Right renal cortex interstitium (tissue), 3 donors: ENCODE measurements around the gene FMNL2. TPM values are rescaled to one million over a fixed set of nuclear protein-coding genes. Genes with fewer than 3 reads are reported as not detected.
"Not testable (repeated sequence)": the region's sequence is repeated elsewhere in the genome, so short reads cannot be mapped to it uniquely, and the experiment has no call there.

Experiments used
- DNase-seq, 3 donors: peaks; one replicate each; pipeline ENCODE4 v3.0.0-alpha.2; 2013; ENCODE audit warnings: low read depth in 3 of 3, low spot score in 2 of 3
- polyA plus RNA-seq, 3 donors: library from polyadenylated mRNA; unstranded; fragments of 120-200 nt; gene quantifications; one replicate each; pipeline ENCODE4 v1.2.1, GENCODE V29; 2013; ENCODE audit not compliant: insufficient read length in 3 of 3

Gene FMNL2
- polyA plus RNA-seq = 100 to 1,000 TPM in 1 of 3 donors, 10 to 100 TPM in 2; 83.8 to 107 (median 98.2) TPM

GRCh38 chr2:152335016-152335725 lies at the start of gene FMNL2:
TSS of gene FMNL2 (plus strand) at chr2:152335174.
- DNase-seq = peak; percentile 63 to 74 (median 70)

- DNase-seq = no peak
These were observed 42.0 kb upstream of the FMNL2 start for GRCh38 chr2:152292991-152293390.

- no peak for DNase-seq
These were observed 37.3 kb upstream of the FMNL2 start for GRCh38 chr2:152297715-152298114.

- no peak for DNase-seq
These were observed 36.2 kb upstream of the FMNL2 start for GRCh38 chr2:152298754-152299153.

GRCh38 chr2:152301131-152301530 lies 33.8 kb upstream of the FMNL2 start:
- DNase-seq = no peak

GRCh38 chr2:152303951-152304350 lies 31.0 kb upstream of the FMNL2 start:
- no peak for DNase-seq

- DNase-seq = no peak
These were observed 30.1 kb upstream of the FMNL2 start for GRCh38 chr2:152304836-152305235.

- DNase-seq = no peak
These were observed 27.1 kb upstream of the FMNL2 start for GRCh38 chr2:152307863-152308262.

- DNase-seq = no peak
These were observed 25.4 kb upstream of the FMNL2 start for GRCh38 chr2:152309352-152310214.

GRCh38 chr2:152319822-152320570 lies 15.0 kb upstream of the FMNL2 start:
- no peak for DNase-seq

- DNase-seq = no peak
These were observed 14.2 kb upstream of the FMNL2 start for GRCh38 chr2:152320814-152321213.

- DNase-seq = no peak
These were observed 12.8 kb upstream of the FMNL2 start for GRCh38 chr2:152322222-152322621.

GRCh38 chr2:152325126-152325525 lies 9.8 kb upstream of the FMNL2 start:
- DNase-seq = not testable (repeated sequence)

GRCh38 chr2:152326710-152327109 lies 8.3 kb upstream of the FMNL2 start:
- DNase-seq = no peak

GRCh38 chr2:152328013-152328412 lies 7.0 kb upstream of the FMNL2 start:
- no peak for DNase-seq

GRCh38 chr2:152330235-152330866 lies 4.6 kb upstream of the FMNL2 start:
- DNase-seq = no peak

- DNase-seq = no peak
These were observed 316 bp upstream of the FMNL2 start for GRCh38 chr2:152334701-152335015.

GRCh38 chr2:152335726-152336118 lies 748 bp downstream of the FMNL2 start:
- DNase-seq = peak in 2 of 3 donors; percentile 14 to 15

GRCh38 chr2:152336119-152336853 lies 1.3 kb downstream of the FMNL2 start:
- peak; percentile 27 to 38 (median 29) for DNase-seq
